ENCODE measurements around the gene PLXNA2. TPM values are rescaled to one million over a fixed set of nuclear protein-coding genes. Genes with fewer than 3 reads are reported as not detected.

The PLXNA2 gene
- total RNA-seq, 2 experiments from 2014 or later = 0.13 to 0.23 TPM

DNA sequence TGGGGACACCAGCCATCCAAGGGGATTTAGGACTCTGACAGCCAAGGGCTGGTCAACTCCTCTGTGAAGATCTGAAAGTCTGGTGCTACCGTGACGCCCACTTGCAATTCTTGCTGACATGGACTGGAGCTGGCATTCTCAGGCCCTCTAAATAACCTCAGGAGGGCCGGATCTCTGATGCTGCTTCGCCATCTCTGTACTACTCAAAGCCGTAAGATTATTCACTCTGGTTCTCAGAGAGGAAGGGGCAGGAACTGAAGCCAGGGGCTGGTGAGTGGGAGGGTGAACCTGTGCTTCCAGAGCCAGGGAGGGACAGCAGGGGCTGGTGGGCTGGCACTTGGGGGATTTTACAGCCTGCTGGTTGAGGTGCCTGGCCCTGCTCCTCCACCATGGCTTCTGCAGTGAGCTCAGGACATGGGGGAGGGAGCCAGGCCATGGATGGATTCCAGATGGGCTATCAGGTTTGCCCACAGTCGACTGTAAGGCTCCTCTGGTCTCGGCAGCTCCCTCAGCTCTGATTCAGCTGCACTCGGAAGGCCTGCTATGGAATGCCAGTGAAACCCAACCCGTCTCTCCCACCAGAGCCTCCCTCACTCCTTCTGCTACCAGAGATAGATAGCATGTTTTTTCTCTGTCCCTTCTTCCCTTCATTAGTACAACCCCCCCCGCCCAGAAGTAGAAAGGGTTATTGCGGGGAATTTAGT is 84.5 kb downstream of the PLXNA2 start:
- intact Hi-C loops (cut with micrococcal nuclease) = no loop called here
- Mint-ChIP-seq H3K4me3 (no peak overlapping the region), H3K27ac (no peak overlapping the region), H3K4me1 (ENCODE audit: low read depth) (no peaks in the 10 kb centered on the region), H3K36me3 (ENCODE audit: low read depth) (no peaks in the 10 kb centered on the region), H3K9me3 (no peaks in the 10 kb centered on the region), H3K27me3 (peaks cover 11% of the 10 kb centered on the region)
- DNase-seq (no peak), ATAC-seq (no peak)
- CTCF ChIA-PET = interaction anchor here (2.1 kb wide), 1 partner anchor 27 kb away, joined by 5 read pairs; no protein-coding TSS in a partner anchor
- POLR2A ChIA-PET = no interaction called here
- TF ChIP-seq CTCF (IDR thresholded peaks at IDR 0.05) = no peak

DNA sequence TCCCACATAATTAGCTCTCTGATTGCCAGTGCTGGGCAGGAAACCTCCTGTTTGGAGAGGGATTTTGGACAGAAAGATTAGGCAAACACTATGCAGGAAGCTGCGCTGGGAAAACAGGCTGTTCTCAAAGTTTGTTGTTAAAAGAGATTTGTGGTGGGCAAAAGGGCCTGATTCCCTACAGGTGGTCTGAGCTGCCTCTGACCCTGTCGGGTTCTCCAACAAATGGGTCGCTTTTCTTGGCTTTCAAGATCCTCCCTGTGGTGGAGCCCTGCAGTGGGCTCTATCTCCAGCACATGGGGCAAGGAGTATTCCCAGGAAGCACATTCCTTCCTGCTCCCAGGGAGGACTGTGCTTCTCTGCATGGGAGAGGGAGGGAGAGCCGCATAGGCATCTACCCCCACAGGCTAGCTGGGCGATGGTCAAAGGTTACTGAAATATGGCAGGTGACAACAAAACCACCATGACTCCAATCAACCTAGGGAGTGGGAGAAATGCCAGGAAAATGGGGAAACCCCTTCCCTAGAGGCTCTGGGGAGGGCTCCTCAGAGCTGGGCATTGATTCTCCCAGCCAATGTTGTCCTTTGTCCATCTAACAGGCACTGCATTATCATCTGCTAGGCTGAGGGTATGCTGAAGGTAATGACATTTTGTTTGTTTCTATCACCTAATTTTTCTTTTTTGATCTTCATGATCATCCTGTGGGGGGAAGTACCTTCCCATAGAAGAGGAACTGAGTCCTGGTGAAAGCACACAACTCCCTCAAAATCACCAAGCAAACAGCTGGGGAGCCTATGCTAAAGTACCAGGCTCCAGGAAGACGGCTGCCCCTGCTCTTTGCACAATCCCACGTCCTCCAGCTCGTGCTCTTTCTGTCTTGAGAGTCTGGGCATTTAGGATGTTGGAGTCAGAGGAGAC is 85.3 kb downstream of the PLXNA2 start:
- H3K27ac Mint-ChIP-seq = no peak overlapping the region
- H3K4me3 Mint-ChIP-seq = no peak overlapping the region
- H3K27me3 Mint-ChIP-seq = peaks cover 9% of the 10 kb centered on the region
- CTCF ChIA-PET = interaction anchor here (2.1 kb wide), 1 partner anchor 26 kb away, joined by 5 read pairs; no protein-coding TSS in a partner anchor
- no peak for TF ChIP-seq CTCF (IDR thresholded peaks at IDR 0.05)
- DNase-seq (no peak), ATAC-seq (no peak)
- no peaks in the 10 kb centered on the region for H3K36me3 Mint-ChIP-seq (ENCODE audit: low read depth)
- H3K9me3 Mint-ChIP-seq = no peaks in the 10 kb centered on the region
- POLR2A ChIA-PET = no interaction called here
- intact Hi-C loops (cut with micrococcal nuclease) = no loop called here
- no peaks in the 10 kb centered on the region for H3K4me1 Mint-ChIP-seq (ENCODE audit: low read depth)

GRCh38 chr1:208157769-208158168 is 86.4 kb downstream of the PLXNA2 start:
- Mint-ChIP-seq H3K4me1 (ENCODE audit: low read depth) (no peaks in the 10 kb centered on the region), H3K4me3 (no peak overlapping the region), H3K27me3 (peaks cover 2% of the 10 kb centered on the region), H3K36me3 (ENCODE audit: low read depth) (no peaks in the 10 kb centered on the region), H3K9me3 (no peaks in the 10 kb centered on the region), H3K27ac (no peak overlapping the region)
- intact Hi-C loops (cut with micrococcal nuclease) = no loop called here
- CTCF ChIA-PET = interaction anchor here (0.7 kb wide), 1 partner anchor 160 kb away, joined by 3 read pairs; no protein-coding TSS in a partner anchor
- POLR2A ChIA-PET = no interaction called here
- no peak for ATAC-seq
- no peak for TF ChIP-seq CTCF (IDR thresholded peaks at IDR 0.05)
- DNase-seq = no peak

DNA sequence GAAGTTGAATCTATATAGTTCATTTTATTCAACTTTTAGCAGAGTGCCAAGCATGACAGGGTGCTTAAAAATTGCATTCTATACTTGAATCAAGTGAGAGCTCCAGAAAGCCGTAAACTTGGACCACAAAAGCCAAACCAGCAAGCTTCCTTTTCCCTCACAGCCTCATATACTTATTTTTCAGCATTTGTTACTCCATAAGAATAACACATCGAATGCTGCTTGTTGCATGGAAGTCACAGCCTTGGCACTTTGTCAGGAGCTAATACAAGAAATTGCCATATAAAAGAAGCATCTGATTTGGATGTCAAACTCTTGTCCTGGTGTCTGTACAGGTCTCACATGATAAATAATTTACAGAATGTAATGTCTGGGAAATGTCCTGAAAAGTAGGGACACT is 87.4 kb downstream of the PLXNA2 start:
- ATAC-seq (no peak), DNase-seq (no peak)
- Mint-ChIP-seq H3K4me3 (no peak overlapping the region), H3K27me3 (no peaks in the 10 kb centered on the region), H3K4me1 (ENCODE audit: low read depth) (no peaks in the 10 kb centered on the region), H3K9me3 (no peaks in the 10 kb centered on the region), H3K27ac (no peak overlapping the region), H3K36me3 (ENCODE audit: low read depth) (no peaks in the 10 kb centered on the region)
- ChIA-PET POLR2A (no interaction called here), CTCF (no interaction called here)
- TF ChIP-seq CTCF (IDR thresholded peaks at IDR 0.05) = no peak
- intact Hi-C loops (cut with micrococcal nuclease) = no loop called here

- Mint-ChIP-seq H3K27ac (no peak overlapping the region), H3K27me3 (no peaks in the 10 kb centered on the region), H3K36me3 (ENCODE audit: low read depth) (no peaks in the 10 kb centered on the region), H3K4me3 (no peak overlapping the region), H3K9me3 (no peaks in the 10 kb centered on the region), H3K4me1 (ENCODE audit: low read depth) (no peaks in the 10 kb centered on the region)
- no peak for ATAC-seq
- intact Hi-C loops (cut with micrococcal nuclease) = no loop called here
- TF ChIP-seq CTCF (IDR thresholded peaks at IDR 0.05) = no peak
- POLR2A ChIA-PET = no interaction called here
- DNase-seq = no peak
- CTCF ChIA-PET = no interaction called here
These were observed 87.9 kb downstream of the PLXNA2 start for GRCh38 chr1:208156310-208156709.
